GM19023 (cell line): Measurements from ENCODE around the gene OGFRL1.
"Not testable (repeated sequence)": the region's sequence is repeated elsewhere in the genome, so short reads cannot be mapped to it uniquely, and the experiment has no call there.

Experiments used
- ATAC-seq: cut with Tn5 transposase; IDR thresholded peaks from one replicate; pipeline ENCODE4 v1.9.1; 2021; ENCODE audit warnings: mild to moderate bottlenecking, moderate library complexity; ENCODE audit not compliant: unreplicated experiment

Gene OGFRL1

DNA sequence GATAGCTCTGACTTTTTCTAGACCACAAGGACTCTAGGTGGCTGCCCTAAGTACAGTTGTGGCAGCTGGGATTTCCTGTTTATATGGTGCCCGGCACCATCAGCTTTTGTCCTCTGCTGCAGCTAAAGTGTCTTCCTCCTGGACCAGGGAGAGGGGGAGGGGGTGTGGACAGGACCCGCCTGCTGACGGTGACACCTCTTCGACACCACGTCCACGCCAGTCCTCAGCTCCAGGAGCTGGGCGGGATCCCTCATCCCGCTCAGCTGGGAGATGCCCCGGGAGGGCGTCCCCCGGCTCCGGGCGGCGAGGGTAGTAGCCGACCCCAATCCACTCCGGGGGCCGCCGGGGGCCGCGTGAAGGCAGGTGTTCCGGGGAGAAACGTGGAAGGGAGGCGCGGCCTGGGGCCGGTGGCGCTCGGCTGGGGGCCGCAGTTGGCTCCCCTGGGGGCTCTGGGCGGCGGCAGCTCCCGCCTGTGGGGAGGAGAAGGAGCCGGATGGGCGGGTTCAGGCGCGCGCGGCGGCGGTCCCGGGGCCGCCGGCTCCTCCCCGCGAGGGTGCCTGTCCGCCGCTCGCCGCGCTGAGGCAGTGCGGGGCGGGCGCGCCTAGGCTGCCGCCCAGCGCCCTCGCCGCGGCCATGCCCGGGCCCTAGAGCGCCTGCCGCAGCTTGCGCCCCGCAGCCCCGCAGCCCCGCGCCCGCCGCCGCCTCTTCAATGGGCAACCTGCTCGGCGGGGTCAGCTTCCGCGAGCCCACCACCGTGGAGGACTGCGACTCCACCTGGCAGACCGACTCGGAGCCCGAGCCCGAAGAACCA is at the start of gene OGFRL1:
OGFRL1 (plus strand) TSS at position 584 of the 811 bp plus-strand sequence; CDS start at position 710, 126 bp downstream.
- peak; percentile 88 for ATAC-seq

DNA sequence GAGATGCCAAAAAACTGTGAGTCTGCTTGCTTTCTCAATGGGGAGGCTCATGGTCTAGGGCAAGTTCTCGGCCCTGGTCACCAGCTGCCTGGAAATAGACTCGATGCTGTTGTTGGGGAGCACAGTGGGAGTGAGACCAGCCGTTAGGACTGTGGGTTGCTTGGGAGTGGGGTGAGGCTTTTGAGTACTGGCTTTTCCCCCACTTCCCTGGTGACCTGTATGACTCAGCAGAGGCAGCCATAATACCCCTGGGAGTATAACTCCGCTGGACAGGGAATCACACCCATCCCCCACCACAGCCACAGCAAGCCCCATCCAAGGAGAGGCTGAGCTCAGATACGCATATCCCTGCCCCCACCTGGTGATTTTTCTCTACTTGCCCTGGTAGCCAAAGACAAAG is 48.9 kb upstream of the OGFRL1 start:
- no peak for ATAC-seq

DNA sequence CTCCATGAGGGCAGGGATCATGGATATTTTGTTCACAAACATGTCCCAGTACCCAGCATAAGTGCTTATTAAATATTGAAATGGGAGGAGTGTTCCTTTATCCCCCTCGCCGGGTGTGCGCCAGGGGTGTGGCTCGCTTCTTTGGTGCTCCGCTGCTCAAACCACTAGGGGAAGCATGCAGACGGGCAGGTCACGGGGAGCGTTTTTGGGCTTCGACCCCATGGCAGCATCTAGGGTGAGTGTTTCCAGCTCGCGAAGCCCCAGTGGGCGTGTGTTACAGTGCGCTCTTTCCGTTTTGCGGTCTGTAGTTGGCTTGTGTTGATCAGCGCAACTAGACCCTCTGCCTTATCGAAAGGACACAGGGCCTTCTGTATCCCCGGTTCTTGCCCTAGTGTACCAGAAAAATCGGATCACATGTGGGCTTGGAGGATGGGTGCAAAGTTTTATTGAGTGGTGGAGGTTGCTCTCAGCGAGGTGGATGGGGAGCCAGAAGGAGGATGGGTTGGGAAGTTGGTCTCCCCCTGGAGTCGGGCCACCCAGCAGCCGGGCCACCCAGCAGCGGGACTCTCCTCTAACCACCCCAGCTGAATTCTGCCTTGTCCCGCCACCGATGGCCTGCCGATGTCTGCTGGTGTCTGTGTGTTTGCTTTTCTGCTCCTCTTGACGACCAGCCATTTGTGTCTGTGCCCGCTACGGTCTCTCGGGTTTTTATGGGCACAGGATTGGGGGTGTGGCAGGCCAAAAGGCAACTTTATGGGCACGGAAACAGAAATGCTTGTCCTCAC is 43.2 kb upstream of the OGFRL1 start:
- no peak for ATAC-seq

DNA sequence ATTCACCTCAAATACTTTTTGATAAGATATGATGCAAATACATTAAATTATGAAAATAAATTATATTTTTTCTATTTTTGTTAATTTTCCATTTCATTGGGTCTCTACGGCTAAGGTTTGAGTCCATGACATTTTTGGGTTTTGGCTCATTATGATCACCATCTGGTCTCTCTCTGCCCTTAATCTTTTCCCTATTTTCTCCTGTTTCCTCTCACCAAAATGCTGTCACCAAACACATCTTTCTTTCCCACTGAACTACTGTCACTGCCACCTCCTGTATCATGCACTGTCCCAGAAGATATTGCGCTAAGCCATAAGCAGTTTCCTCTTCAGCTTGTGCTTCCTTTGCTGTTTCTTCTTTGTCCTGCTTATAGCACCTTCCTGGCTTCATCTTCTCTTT is 42.0 kb upstream of the OGFRL1 start:
- ATAC-seq, result no peak

DNA sequence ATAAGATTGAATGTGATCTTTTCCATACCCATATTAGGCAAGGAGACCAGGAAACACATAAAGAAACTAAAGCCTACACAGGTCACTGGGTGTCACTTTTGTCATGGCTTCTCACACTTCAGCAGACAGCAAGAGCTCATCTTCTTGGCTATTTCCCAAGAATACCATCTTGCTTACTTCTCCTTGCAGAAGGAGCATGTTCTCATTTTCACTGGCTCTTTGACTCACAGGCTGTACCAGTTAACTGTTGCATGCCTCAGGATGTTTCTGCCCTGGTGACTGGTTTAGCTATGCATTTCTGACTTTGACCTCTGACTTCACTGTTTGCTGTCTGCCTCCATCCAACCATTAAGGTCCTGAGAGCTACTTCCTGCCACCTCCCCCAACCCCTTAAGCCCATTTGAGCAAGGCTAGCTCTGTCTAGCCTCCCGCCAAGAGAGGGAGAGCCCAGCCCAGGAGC is 40.3 kb upstream of the OGFRL1 start:
- ATAC-seq, result peak; percentile 69

DNA sequence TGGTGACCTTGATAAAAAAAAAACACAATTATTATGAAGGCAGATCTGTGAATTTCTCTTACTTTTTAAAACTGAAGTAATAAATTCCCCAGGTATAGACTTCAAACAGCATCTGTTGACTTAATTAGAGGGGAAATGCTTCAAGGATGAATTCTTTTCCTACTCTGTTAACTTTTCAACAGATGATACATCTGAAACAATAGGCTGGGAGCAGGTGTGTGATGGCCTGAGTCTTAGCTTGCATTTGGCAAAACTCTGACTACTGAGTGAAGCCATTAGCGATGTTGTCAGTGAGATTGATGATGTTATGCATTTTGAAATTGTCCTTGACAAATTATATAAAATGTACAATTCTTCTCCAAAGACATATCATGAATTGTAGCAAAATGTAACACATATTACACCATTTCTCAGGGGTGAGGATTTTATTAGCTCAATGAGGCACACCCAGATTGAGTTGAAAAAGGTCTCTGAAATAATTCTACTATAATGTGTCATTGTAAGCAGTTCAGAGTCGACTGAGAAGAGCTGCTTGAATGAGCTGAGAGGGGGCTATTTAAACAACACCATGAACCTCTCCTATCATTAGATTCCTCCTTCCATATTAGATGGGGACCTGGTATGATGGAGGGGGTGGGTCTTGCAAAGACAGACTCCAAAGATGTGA is 39.6 kb upstream of the OGFRL1 start:
- no peak for ATAC-seq

DNA sequence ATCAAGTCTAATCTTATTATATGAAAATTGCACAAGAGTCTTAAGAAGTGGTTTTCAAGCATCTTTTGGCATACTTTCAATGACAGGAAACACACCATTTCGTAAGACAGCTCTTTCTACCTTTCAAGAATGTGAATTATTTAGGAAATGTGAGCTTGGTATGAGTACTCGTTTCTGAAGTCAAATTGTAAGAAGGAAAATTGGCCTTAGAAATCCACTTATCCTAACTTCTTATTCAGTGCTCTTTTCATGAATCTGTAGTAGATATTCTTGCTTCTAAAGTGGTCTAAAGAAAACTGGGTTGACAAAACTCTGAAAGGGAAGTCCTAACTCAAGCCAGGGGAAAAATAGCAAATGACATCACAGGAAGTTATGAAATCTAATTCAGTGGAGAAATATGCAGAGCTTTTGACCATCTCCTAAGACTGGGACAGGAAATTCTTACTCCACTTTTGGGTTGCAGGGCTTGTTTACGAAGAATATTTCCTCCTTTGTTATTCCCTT is 38.5 kb upstream of the OGFRL1 start:
- no peak for ATAC-seq

DNA sequence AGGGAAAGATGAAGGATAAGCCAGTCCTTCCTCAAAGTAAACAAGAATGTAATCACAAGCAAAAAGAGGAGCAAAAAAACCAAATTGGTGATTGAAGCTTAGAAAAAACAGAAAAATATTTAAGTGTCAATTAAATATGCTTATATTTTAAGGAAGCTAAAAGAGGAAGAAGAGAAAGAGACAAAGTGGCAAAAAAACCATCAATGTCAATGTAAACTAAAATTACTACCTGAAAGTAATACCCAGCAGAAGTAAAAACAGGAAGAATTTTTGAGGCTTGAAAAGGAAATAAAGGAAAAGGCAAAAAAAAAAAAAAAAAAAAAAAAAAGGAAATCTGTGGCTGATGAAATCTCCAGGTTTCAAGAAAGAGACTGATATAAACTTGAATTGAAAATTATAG is 36.2 kb upstream of the OGFRL1 start:
- ATAC-seq, result no peak

DNA sequence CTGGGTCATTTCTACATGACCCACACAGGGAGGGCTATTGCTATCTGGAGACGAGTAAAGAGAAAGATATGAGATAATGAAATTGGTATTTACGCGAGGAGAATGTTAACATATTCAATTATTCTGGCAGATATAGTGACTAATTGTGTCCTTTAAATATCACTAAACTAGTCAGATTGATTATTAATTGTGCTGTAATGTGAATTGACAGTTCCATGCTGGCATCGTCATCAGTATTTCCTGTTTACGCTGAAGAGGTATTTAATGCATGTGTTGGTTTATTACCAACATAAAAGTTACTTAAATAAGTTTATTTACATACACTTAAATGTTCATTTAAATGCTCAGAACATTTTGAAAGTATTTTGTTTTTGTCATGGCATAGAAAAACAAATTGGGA is 35.7 kb upstream of the OGFRL1 start:
- no peak for ATAC-seq

DNA sequence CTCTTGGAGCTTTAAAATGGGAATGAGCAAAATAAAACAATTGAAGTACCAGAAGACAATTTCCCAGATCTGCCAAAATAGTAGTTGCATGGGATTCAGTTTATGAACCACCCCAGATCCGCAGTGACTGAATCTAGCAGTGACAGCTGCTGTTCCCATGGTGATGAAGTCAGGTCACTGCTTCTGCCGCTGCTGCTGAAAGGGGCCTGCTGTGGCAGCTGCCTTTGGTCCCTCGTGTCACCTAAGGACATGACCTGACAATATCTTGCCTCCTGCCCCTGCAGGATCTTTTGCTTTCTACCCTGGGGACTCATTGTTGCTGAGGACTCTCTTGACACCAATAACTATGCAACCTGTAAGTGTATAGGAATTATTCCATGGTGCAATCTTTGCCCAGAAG is 34.3 kb upstream of the OGFRL1 start:
- ATAC-seq, result no peak

DNA sequence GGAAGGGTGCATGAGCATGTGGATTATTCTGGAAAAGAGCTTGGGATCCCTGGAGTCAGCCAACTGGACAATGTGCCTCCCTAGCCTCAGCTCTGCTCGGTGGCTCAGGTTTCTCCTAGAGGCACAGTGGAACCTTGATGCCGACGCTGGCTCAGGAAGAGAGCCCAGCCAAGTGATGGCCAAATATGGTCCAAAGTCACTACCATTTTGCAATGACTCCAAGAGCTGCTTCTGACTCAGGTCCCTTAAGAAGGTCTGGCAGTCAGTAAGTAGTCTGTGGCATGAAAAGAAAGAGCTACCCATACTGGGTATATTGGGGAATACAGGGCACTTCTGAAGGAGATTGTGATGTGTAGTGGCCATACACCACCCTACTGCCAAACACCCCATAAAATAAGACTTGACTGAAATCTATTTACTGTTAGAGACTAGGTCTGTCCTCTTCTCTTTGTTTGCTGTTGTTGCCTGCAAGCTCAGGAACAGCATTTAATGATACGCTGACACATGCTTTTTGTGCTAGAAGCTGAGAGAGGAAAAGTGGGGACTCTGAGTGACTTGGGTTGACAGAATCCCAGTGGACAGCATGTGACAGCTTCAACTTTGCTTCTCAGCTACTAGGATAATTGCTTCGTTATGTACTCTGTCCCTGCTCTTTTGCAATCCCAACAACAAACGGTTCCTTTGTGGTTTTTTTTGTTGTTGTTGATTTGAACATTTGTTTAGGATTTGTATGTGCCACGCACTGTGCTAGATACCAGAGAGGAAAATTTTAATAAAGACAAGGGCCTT is 30.3 kb upstream of the OGFRL1 start:
- no peak for ATAC-seq

DNA sequence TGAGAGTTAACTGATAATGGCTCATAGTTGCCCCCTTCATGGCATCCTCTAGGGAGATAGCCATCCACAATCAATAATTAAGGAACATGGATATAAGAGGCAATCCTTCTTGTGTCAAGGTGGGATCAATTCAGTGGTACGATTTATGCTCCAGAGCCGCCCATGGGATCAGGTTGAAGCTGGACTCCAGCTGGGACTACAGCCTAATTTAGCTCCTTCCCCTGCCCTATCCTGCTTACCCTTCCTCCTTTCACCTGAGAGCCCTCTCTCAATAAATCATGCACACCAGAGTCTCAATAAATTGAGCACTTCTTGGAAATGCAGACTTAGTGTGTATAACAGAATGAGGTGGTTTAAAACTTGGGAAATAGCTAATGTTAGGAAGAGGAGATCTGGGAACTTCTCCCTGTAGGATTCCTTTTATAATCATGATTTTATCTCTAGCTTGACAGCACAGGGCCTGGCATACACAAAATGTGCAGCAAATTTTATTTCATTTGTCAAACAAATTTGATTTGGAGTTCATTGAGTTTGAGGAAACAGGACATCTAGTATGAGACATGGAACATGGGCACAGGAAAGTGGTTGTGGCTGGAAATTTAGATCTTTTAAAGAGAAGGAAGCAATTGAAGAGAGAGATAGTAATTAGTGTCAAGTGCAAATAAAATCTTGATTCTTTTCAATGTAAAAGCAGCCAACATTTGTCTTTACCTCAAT is 28.6 kb upstream of the OGFRL1 start:
- no peak for ATAC-seq

DNA sequence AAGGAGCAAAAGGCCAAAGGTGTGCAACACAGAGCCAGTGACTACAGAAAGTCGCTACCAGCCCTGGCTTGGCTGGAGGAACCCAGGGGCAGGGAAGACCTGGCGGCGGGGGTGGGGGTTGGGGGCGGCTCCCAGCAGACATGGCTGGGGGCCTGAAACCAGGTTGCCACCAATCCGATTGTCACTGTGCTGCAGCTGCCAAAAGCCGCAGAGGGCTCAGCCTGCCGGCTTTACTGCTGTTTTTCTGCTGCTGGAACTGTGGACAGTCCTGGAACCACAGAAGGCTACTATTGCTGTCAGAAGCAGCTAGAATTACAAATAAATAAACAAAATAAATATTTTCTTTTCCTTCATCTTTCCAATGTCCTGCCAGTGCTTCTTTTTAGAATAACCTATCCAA is 25.7 kb upstream of the OGFRL1 start:
- ATAC-seq, result no peak

DNA sequence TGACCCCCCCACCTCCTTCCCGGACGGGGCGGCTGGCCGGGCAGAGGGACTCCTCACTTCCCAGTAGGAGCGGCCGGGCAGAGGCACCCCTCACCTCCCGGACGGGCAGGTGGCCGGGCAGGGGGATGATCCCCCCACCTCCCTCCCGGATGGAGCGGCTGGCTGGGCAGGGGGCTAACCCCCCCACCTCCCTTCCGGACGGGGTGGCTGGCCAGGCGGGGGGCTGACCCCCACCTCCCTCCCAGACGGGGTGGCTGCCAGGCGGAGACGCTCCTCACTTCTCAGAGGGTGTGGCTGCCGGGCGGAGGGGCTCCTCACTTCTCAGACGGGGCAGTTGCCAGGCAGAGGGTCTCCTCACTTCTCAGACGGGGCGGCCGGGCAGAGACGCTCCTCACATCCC is 22.2 kb upstream of the OGFRL1 start:
- ATAC-seq, result not testable (repeated sequence)

DNA sequence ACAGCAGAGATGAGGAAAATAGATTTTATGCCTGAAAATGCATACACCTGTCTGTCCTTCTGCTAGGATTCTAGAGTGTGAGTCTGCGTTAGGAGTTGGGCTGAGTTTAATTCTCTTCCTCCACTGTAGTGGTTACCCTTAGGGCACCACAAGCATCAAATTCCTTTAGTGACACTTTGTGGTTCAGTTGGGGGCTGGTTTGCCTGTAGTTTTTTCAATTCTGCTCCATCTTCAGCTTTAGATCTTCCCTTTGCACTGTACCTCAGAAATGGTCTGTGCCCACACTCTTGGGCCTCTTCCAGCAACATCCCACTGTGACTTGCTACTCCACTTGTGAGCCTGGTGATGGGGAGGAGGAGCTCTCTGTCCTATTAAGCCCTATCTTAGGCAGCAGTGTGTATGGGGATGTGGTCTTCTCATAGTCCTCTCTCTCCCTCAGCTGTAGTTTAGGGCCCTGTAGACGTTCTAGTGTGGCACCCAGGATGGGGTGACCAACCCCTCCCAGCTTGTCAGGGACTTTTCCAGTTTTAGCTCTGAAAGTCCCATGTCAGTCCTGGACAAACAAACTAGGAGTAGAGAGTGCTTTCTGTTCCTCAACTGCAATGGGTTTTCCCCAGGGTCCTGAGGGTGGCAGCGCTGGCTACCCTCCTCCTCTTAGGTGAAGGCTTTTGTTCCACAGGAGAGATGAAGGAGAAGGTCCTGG is 19.7 kb upstream of the OGFRL1 start:
- peak; percentile 88 for ATAC-seq

DNA sequence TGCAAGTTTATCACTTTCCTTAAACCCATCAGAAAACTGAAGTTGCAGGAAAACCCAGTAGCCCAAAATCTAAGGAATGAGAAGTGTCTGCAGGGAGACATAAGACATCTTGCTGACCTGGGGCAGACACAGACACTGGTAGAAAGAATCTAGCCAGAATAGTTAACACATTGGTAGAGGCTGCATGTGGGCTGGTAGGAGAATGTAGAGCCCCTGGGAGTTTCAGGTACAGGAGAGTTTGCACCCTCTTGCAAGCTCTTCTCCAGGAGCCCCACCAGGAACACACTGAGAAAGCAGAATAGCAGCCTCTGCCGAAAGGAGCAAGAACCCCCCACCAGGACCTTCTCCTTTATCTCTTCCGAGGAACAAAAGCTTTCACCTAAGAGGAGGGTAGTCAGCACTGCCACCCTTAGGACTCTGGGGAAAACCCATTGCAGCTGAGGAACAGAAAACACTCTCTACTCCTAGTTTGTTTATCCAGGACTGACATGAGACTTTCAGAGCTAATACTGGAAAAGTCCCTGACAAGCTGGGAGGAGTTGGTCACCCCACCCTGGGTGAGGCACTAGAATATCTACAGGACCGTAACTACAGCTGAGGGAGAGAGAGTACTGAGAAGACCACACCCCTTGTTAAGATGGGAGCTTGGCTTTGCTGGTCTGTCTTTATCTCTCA is 10.5 kb upstream of the OGFRL1 start:
- ATAC-seq, result no peak

DNA sequence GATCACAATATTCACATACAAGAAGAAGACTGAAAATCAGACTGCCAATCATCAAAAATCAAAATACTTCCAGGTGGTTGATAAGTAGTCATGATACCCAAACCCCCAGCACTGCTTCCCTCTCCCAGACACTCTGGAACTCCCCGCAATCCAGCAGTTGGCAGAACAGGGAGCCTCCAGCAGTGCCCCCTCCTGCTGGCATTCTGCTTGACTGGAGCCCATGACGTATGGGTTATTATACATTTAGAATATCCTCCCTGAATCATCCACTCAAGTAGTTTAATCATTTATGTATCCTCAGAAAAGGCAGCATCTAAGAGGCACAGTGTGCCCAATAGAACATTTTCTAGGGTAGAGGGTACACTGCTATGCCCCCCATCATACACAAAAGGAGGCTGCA is 9.3 kb upstream of the OGFRL1 start:
- ATAC-seq, result no peak

DNA sequence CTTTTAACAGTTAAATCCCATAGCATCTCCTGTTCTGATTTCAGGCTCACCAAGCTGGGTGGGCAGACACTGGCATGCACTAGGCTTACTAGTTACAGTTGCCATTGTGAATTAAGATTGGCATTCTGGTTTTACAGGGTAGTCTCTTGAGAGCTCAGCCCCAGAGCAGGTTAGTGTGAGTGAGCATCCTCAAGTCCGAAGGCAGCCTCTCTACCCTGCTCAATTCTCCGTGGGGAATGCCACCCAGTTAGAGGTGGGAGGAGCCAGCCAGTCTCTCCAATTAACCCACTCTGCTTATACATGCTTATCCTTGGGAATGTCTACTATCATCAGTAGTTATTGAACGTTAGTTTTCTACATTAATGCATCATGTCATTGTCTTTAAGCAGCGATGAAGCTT is 8.9 kb upstream of the OGFRL1 start:
- no peak for ATAC-seq

DNA sequence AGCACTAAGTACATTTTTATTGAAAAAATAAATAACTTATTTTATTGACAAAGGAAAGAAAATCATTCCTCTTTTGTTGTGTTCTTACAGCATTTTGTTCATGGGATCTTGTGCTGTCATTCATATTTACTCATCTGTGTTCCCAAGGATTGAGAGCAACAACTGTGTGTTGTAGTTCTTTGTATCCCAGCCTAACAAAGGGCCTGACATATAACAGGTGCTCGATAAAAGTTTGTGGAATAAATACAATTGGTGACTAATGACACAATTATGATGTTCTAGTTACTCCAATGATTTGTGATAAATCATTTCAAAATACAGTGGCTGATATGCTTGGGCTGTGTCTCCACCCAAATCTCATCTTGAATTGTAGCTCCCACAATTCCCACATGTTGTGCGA is 7.9 kb upstream of the OGFRL1 start:
- ATAC-seq, result no peak
